ENCODE data around the gene CADM1.
A peak's percentile ranks its signal among the peaks of the same experiment; 100 is the strongest.

CADM1 gene

GRCh38 chr11:115217726-115218311 is 286.4 kb downstream of the CADM1 start:
- peak overlapping the region; percentile 29; the same call in 1 of the 2 replicates for H3K4me2 ChIP-seq

GRCh38 chr11:115215694-115216617 is 288.3 kb downstream of the CADM1 start:
- Histone ChIP-seq H3K4me1 (ENCODE audit: low read depth, poor library complexity, severe bottlenecking) (peaks cover 62% of the 10 kb centered on the region), H4K20me1 (ENCODE audit: insufficient read depth) (no peaks in the 10 kb centered on the region), H3K79me2 (ENCODE audit: insufficient read depth, low read depth) (no peaks in the 10 kb centered on the region), H2AFZ (ENCODE audit: low read depth) (no peak overlapping the region), H3K4me3 (IDR thresholded peaks at IDR 0.05; ENCODE audit: insufficient read depth, low read depth, low read length) (no peak overlapping the region), H3K36me3 (ENCODE audit: insufficient read depth) (no peaks in the 10 kb centered on the region), H3K27me3 (ENCODE audit: insufficient read depth, low read depth) (no peaks in the 10 kb centered on the region), H3K4me2 (no peak overlapping the region), H3K27ac (no peak overlapping the region), H3K9ac (no peak overlapping the region)
- TF ChIP-seq CTCF (conservative IDR thresholded peaks at IDR 0.05; ENCODE audit: low read depth, low read length), result peak; percentile 50

More at GRCh38 chr11:115217726-115218311, 286.4 kb downstream of the CADM1 start:
- no peak for TF ChIP-seq CTCF (conservative IDR thresholded peaks at IDR 0.05; ENCODE audit: low read depth, low read length)
- H3K4me3 ChIP-seq (IDR thresholded peaks at IDR 0.05; ENCODE audit: insufficient read depth, low read depth, low read length), result no peak overlapping the region
- no peak overlapping the region for H3K9ac ChIP-seq
- H3K4me1 ChIP-seq (ENCODE audit: low read depth, poor library complexity, severe bottlenecking), result peaks cover 75% of the 10 kb centered on the region
- H3K36me3 ChIP-seq (ENCODE audit: insufficient read depth), result no peaks in the 10 kb centered on the region
- no peak overlapping the region for H2AFZ ChIP-seq (ENCODE audit: low read depth)
- no peaks in the 10 kb centered on the region for H3K27me3 ChIP-seq (ENCODE audit: insufficient read depth, low read depth)
- H3K79me2 ChIP-seq (ENCODE audit: insufficient read depth, low read depth), result no peaks in the 10 kb centered on the region
- H3K27ac ChIP-seq, result peak overlapping the region; percentile 98; the same call in 1 of the 2 replicates
- no peaks in the 10 kb centered on the region for H4K20me1 ChIP-seq (ENCODE audit: insufficient read depth)

- Histone ChIP-seq H2AFZ (ENCODE audit: low read depth) (no peak overlapping the region), H3K4me1 (ENCODE audit: low read depth, poor library complexity, severe bottlenecking) (peaks cover 62% of the 10 kb centered on the region), H3K27ac (no peak overlapping the region), H3K27me3 (ENCODE audit: insufficient read depth, low read depth) (no peaks in the 10 kb centered on the region), H3K4me3 (IDR thresholded peaks at IDR 0.05; ENCODE audit: insufficient read depth, low read depth, low read length) (no peak overlapping the region), H4K20me1 (ENCODE audit: insufficient read depth) (no peaks in the 10 kb centered on the region), H3K4me2 (no peak overlapping the region), H3K9ac (no peak overlapping the region), H3K79me2 (ENCODE audit: insufficient read depth, low read depth) (no peaks in the 10 kb centered on the region), H3K36me3 (ENCODE audit: insufficient read depth) (no peaks in the 10 kb centered on the region)
- no peak for TF ChIP-seq CTCF (conservative IDR thresholded peaks at IDR 0.05; ENCODE audit: low read depth, low read length)
These were observed 289.5 kb downstream of the CADM1 start for GRCh38 chr11:115214644-115215234.

- no peak overlapping the region for H2AFZ ChIP-seq (ENCODE audit: low read depth)
- H3K27ac ChIP-seq, result no peak overlapping the region
- no peak overlapping the region for H3K4me2 ChIP-seq
- peaks cover 61% of the 10 kb centered on the region for H3K4me1 ChIP-seq (ENCODE audit: low read depth, poor library complexity, severe bottlenecking)
- H3K9ac ChIP-seq, result no peak overlapping the region
- H4K20me1 ChIP-seq (ENCODE audit: insufficient read depth), result no peaks in the 10 kb centered on the region
- H3K79me2 ChIP-seq (ENCODE audit: insufficient read depth, low read depth), result no peaks in the 10 kb centered on the region
- no peaks in the 10 kb centered on the region for H3K27me3 ChIP-seq (ENCODE audit: insufficient read depth, low read depth)
- no peak overlapping the region for H3K4me3 ChIP-seq (IDR thresholded peaks at IDR 0.05; ENCODE audit: insufficient read depth, low read depth, low read length)
- H3K36me3 ChIP-seq (ENCODE audit: insufficient read depth), result no peaks in the 10 kb centered on the region
- no peak for TF ChIP-seq CTCF (conservative IDR thresholded peaks at IDR 0.05; ENCODE audit: low read depth, low read length)
These were observed 291.2 kb downstream of the CADM1 start for GRCh38 chr11:115213007-115213406.
